ENCODE measurements around the gene PPP1R2.

PPP1R2 gene

DNA sequence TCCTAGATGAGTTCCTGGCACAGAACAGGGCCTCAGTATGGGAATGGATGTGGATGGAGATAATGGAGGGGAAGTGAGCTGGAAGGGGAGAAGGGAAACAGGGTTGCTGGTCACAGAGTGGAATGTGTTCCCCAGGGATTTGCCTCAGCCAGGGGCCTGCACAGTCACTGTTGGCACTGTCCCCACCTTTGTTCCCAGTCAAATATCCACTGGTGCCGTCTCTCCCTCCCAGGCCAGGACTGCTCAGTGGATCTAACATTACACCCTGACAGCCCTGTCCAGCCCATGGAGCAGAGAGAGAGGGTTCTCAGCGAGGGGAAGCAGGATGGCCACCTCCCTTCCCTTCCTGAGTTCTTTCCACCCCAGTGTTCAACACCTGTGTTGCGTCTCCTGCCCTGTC is 1.5 kb upstream of the PPP1R2 start:
- H3F3A ChIP-seq (ENCODE audit: insufficient read depth, low read length), result peaks cover 38% of the 10 kb centered on the region
- no peak overlapping the region for H3K27ac ChIP-seq (ENCODE audit: low read length)
- no peak for DNase-seq
- no peaks in the 10 kb centered on the region for H3K9me2 ChIP-seq (replicated peaks; ENCODE audit: insufficient read depth, low read length)
- no peaks in the 10 kb centered on the region for H3K27me3 ChIP-seq (replicated peaks; ENCODE audit: insufficient read depth, low read length)
- peaks cover 60% of the 10 kb centered on the region for H3K4me1 ChIP-seq (ENCODE audit: low read length)
- no peaks in the 10 kb centered on the region for H3K9me3 ChIP-seq (replicated peaks; ENCODE audit: insufficient read depth, low read length)
- H4K20me1 ChIP-seq (ENCODE audit: insufficient read depth, low read length), result no peaks in the 10 kb centered on the region
- TF ChIP-seq EZH2 (optimal IDR thresholded peaks at IDR 0.05; ENCODE audit: low read depth, low read length), result no peak
- TF ChIP-seq, protein P1, sequence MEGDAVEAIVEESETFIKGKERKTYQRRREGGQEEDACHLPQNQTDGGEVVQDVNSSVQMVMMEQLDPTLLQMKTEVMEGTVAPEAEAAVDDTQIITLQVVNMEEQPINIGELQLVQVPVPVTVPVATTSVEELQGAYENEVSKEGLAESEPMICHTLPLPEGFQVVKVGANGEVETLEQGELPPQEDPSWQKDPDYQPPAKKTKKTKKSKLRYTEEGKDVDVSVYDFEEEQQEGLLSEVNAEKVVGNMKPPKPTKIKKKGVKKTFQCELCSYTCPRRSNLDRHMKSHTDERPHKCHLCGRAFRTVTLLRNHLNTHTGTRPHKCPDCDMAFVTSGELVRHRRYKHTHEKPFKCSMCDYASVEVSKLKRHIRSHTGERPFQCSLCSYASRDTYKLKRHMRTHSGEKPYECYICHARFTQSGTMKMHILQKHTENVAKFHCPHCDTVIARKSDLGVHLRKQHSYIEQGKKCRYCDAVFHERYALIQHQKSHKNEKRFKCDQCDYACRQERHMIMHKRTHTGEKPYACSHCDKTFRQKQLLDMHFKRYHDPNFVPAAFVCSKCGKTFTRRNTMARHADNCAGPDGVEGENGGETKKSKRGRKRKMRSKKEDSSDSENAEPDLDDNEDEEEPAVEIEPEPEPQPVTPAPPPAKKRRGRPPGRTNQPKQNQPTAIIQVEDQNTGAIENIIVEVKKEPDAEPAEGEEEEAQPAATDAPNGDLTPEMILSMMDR (IDR thresholded peaks at IDR 0.05; ENCODE audit: low read length), result no peak
- TF ChIP-seq EZH2phosphoT487 (IDR thresholded peaks at IDR 0.05; ENCODE audit: low read length), result no peak
- H3K79me2 ChIP-seq (ENCODE audit: low read length), result peaks cover 39% of the 10 kb centered on the region
- H3K36me3 ChIP-seq (replicated peaks; ENCODE audit: insufficient read depth, low read length), result no peaks in the 10 kb centered on the region
- H3K4me2 ChIP-seq (ENCODE audit: low read depth, low read length), result 0 out of 2 replicates have a peak overlapping the region, but pooled peaks have one; percentile 3
- H3K4me3 ChIP-seq (ENCODE audit: low read length), result no peak overlapping the region
- H2AFZ ChIP-seq (ENCODE audit: low read length), result no peak overlapping the region
- H3K9ac ChIP-seq (ENCODE audit: low read length), result no peak overlapping the region

DNA sequence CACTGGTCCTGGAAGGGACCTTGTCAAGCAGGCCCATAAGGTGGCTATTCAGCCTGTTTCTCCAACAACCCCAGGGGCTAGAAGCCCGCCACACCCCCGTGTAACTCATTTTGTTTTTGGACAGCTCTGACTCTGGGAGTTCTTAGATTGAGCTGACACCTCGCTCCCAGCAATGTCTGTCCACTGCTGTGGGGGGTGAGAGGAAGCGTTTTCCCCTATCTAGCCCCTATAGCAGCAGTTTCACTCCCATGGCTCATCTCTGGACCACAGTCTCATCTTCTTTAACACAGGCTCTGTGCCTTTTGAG is 1.1 kb upstream of the PPP1R2 start:
- no peak overlapping the region for H3K4me2 ChIP-seq (ENCODE audit: low read depth, low read length)

DNA sequence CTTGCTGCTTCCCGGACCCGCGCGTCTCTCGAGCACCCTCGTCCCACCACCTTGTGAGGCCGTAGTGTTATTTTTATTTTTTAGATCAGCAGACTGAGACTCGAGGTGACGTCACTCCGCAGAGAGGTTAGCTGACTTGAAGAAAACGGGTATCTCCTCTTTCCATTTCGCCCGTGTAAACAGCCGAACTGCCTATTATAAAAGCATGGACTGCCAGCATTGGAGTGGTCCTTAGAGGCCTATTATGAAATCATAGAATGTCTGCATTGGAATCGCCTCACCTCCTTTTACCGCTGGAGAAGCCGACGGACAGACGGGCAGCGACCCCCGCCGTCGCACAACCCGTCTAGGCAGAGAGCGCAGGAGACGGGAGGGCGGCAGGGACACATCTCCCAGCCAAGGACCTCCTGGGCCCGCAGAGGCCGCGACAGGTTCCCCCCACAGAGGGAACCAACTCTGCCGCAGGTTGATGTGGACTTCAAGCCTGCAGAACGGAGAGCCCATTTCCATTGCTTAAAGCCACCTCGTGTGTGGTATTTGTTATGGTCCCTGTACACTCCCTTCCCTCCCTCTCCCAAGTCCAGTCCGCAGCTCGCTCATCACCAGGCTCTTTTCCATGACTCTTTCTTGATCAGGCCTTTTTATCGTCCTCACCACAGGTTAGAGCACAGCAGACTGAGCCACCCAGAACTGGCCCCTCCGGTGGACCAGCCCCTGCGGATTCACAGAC is 540 bp upstream of the PPP1R2 start:
- peaks cover 35% of the 10 kb centered on the region for H3F3A ChIP-seq (ENCODE audit: insufficient read depth, low read length)
- no peaks in the 10 kb centered on the region for H3K9me2 ChIP-seq (replicated peaks; ENCODE audit: insufficient read depth, low read length)
- H3K4me1 ChIP-seq (ENCODE audit: low read length), result peaks cover 64% of the 10 kb centered on the region
- TF ChIP-seq, protein P1 (IDR thresholded peaks at IDR 0.05; ENCODE audit: low read length), result no peak
- TF ChIP-seq EZH2 (optimal IDR thresholded peaks at IDR 0.05; ENCODE audit: low read depth, low read length), result no peak
- no peak for TF ChIP-seq EZH2phosphoT487 (IDR thresholded peaks at IDR 0.05; ENCODE audit: low read length)
- no peaks in the 10 kb centered on the region for H4K20me1 ChIP-seq (ENCODE audit: insufficient read depth, low read length)
- H3K9me3 ChIP-seq (replicated peaks; ENCODE audit: insufficient read depth, low read length), result no peaks in the 10 kb centered on the region
- H2AFZ ChIP-seq (ENCODE audit: low read length), result peak overlapping the region; percentile 53
- peak overlapping the region; percentile 86; the same call in 1 of the 2 replicates for H3K9ac ChIP-seq (ENCODE audit: low read length)
- no peak for DNase-seq
- no peaks in the 10 kb centered on the region for H3K36me3 ChIP-seq (replicated peaks; ENCODE audit: insufficient read depth, low read length)
- peaks cover 49% of the 10 kb centered on the region for H3K79me2 ChIP-seq (ENCODE audit: low read length)
- H3K4me2 ChIP-seq (ENCODE audit: low read depth, low read length), result peak overlapping the region; percentile 85
- H3K4me3 ChIP-seq (ENCODE audit: low read length), result peak overlapping the region; percentile 71
- H3K27me3 ChIP-seq (replicated peaks; ENCODE audit: insufficient read depth, low read length), result no peaks in the 10 kb centered on the region
- H3K27ac ChIP-seq (ENCODE audit: low read length), result peak overlapping the region; percentile 66; the same call in 1 of the 2 replicates

More for the DNA sequence above, 1.1 kb upstream of the PPP1R2 start:
- Histone ChIP-seq H3K27me3 (replicated peaks; ENCODE audit: insufficient read depth, low read length) (no peaks in the 10 kb centered on the region), H3F3A (ENCODE audit: insufficient read depth, low read length) (peaks cover 38% of the 10 kb centered on the region), H3K9me3 (replicated peaks; ENCODE audit: insufficient read depth, low read length) (no peaks in the 10 kb centered on the region), H3K4me1 (ENCODE audit: low read length) (peaks cover 63% of the 10 kb centered on the region), H3K36me3 (replicated peaks; ENCODE audit: insufficient read depth, low read length) (no peaks in the 10 kb centered on the region), H3K27ac (ENCODE audit: low read length) (no peak overlapping the region), H3K9ac (ENCODE audit: low read length) (no peak overlapping the region), H4K20me1 (ENCODE audit: insufficient read depth, low read length) (no peaks in the 10 kb centered on the region), H3K9me2 (replicated peaks; ENCODE audit: insufficient read depth, low read length) (no peaks in the 10 kb centered on the region), H3K79me2 (ENCODE audit: low read length) (peaks cover 44% of the 10 kb centered on the region), H3K4me3 (ENCODE audit: low read length) (no peak overlapping the region), H2AFZ (ENCODE audit: low read length) (no peak overlapping the region)
- TF ChIP-seq, protein P1 (IDR thresholded peaks at IDR 0.05; ENCODE audit: low read length), result no peak
- no peak for TF ChIP-seq EZH2phosphoT487 (IDR thresholded peaks at IDR 0.05; ENCODE audit: low read length)
- TF ChIP-seq EZH2 (optimal IDR thresholded peaks at IDR 0.05; ENCODE audit: low read depth, low read length), result no peak
- no peak for DNase-seq

Data from MM.1S (cell line).